HCT116 (cell line): ENCODE results near the gene ANKRD49. TPM values are rescaled to one million over a fixed set of nuclear protein-coding genes. Genes with fewer than 3 reads are reported as not detected.

ENCODE experiments used
- ATAC-seq: fragments of 200-7000 bp; cut with Tn5 transposase; 2 replicates; pipeline ENCODE4 v1.9.1; 2020; ENCODE audit warnings: mild to moderate bottlenecking, moderate library complexity
- BruUV-seq: library from RNA; stranded (reverse); fragments of 400-500 nt; replicated peaks from 2 replicates; lab custom pipeline; 2021; lab: Mats Ljungman, UMichigan
- CTCF ChIA-PET: fragments of 300-600 bp; sonication (Branson Sonifier 250); formaldehyde crosslinking; loops from one replicate; lab custom pipeline; 2021; ENCODE audit warnings: antibody characterized with exemption; lab: Charles Lee
- POLR2A ChIA-PET: fragments of 300-600, 350-600 bp; sonication (Branson Sonifier 250); formaldehyde crosslinking; loops from one replicate; lab custom pipeline; 2021; ENCODE audit warnings: antibody characterized with exemption; lab: Charles Lee
- RAD21 ChIA-PET, 2 experiments: fragments of 300-600 bp; sonication (Branson Sonifier 250); formaldehyde crosslinking; loops; one replicate each; lab custom pipeline; 2023; ENCODE audit warnings: low total read pairs in 2 of 2; ENCODE audit not compliant: uncharacterized antibody in 2 of 2, unreplicated experiment in 2 of 2, low non-redundant PET in 1 of 2; lab: Charles Lee
- DNase-seq: peaks from one replicate; pipeline ENCODE4 v3.0.0-alpha.2; 2010; ENCODE audit warnings: low read depth, low spot score
- H2AFZ ChIP-seq: fragments of 200-600 bp; shearing (Covaris generic), sonication (generic); 2 replicates; pipeline ENCODE4 v1.6.1; 2017; ENCODE audit warnings: low read depth, mixed run types, mixed read lengths, antibody characterized with exemption, low read length; ENCODE audit not compliant: poor library complexity, severe bottlenecking
- H3K27ac ChIP-seq: 2 replicates; pipeline ENCODE4 v1.5.1; 2012; ENCODE audit warnings: low read depth, low read length
- H3K27me3 ChIP-seq: fragments of 200-600 bp; sonication (generic); 2 replicates; pipeline ENCODE4 v1.6.1; 2016; ENCODE audit warnings: mixed run types, low read length, mixed read lengths; ENCODE audit not compliant: insufficient read depth
- H3K36me3 ChIP-seq, 2 experiments: fragments of 200-500 bp in 1 of 2; fragments of 200-600 bp in 1 of 2; sonication (Bioruptor generic) in 1 of 2; sonication (generic) in 1 of 2; 2 replicates each; pipeline versions ENCODE4 v1.5.1 to v1.6.1; 2014 to 2016; ENCODE audit warnings: low read length in 2 of 2, inconsistent platforms in 1 of 2, mixed read lengths in 1 of 2, mixed run types in 1 of 2; ENCODE audit not compliant: insufficient read depth in 2 of 2, control insufficient read depth in 1 of 2
- H3K4me1 ChIP-seq, 2 experiments: fragments of 200-600 bp in 1 of 2; sonication (generic) in 1 of 2; 2 replicates each; pipeline versions ENCODE4 v1.5.1 to v1.6.1; 2012 to 2017; ENCODE audit warnings: low read length in 2 of 2, inconsistent platforms in 1 of 2, mild to moderate bottlenecking in 1 of 2, mixed read lengths in 1 of 2, mixed run types in 1 of 2, moderate library complexity in 1 of 2; ENCODE audit not compliant: insufficient read depth in 2 of 2, control insufficient read depth in 1 of 2
- H3K4me2 ChIP-seq: fragments of 200-600 bp; sonication (generic); 2 replicates; pipeline ENCODE4 v1.6.1; 2017; ENCODE audit warnings: mixed run types, low read length, mixed read lengths
- H3K4me3 ChIP-seq, 2 experiments: fragments of 200-600 bp in 1 of 2; sonication (generic) in 1 of 2; replicated peaks in 1 of 2; 2 replicates each; pipeline ENCODE4 v1.5.1; 2011 to 2016; ENCODE audit warnings: low read length in 2 of 2, control low read depth in 1 of 2, low read depth in 1 of 2, mild to moderate bottlenecking in 1 of 2, mixed read lengths in 1 of 2, mixed run types in 1 of 2
- H3K79me2 ChIP-seq: fragments of 200-600 bp; sonication (generic); 2 replicates; pipeline ENCODE4 v1.6.1; 2017; ENCODE audit warnings: mild to moderate bottlenecking, mixed run types, low read length, moderate library complexity, mixed read lengths; ENCODE audit not compliant: insufficient read depth
- H3K9ac ChIP-seq: fragments of 200-600 bp; sonication (generic); 2 replicates; pipeline ENCODE4 v1.6.1; 2016; ENCODE audit warnings: low read length, mixed read lengths
- H3K9me2 ChIP-seq: fragments of 200-600 bp; sonication (generic), shearing (Covaris generic); 2 replicates; pipeline ENCODE4 v1.6.1; 2017; ENCODE audit warnings: mixed run types, mild to moderate bottlenecking, moderate library complexity; ENCODE audit not compliant: insufficient read depth
- H3K9me3 ChIP-seq, 2 experiments: fragments of 200-500 bp in 1 of 2; fragments of 200-600 bp in 1 of 2; sonication (Bioruptor generic) in 1 of 2; sonication (generic) in 1 of 2; 2 replicates each; pipeline ENCODE4 v1.6.1; 2014 to 2017; ENCODE audit warnings: low read length in 2 of 2, mixed read lengths in 2 of 2, inconsistent platforms in 1 of 2, low read depth in 1 of 2, mild to moderate bottlenecking in 1 of 2, mixed run types in 1 of 2, moderate library complexity in 1 of 2; ENCODE audit not compliant: control insufficient read depth in 1 of 2, insufficient read depth in 1 of 2
- H4K20me1 ChIP-seq: fragments of 200-600 bp; sonication (generic), shearing (Covaris generic); 2 replicates; pipeline ENCODE4 v1.6.1; 2017; ENCODE audit warnings: mixed run types, mild to moderate bottlenecking, moderate library complexity; ENCODE audit not compliant: insufficient read depth
- ELF1 ChIP-seq: IDR thresholded peaks from 2 replicates; pipeline ENCODE4 v1.6.1; 2012; ENCODE audit warnings: low read depth, borderline replicate concordance
- FOSL1 ChIP-seq: IDR thresholded peaks from 2 replicates; pipeline ENCODE4 v1.6.1; 2012; ENCODE audit warnings: low read depth
- JUND ChIP-seq: IDR thresholded peaks from 2 replicates; pipeline ENCODE4 v1.6.1; 2012
- POLR2A ChIP-seq: IDR thresholded peaks from 2 replicates; pipeline ENCODE4 v1.7.0; 2011; ENCODE audit warnings: borderline replicate concordance; ENCODE audit not compliant: insufficient read depth, insufficient read length; ENCODE audit errors: extremely low read depth
- RAD21 ChIP-seq: IDR thresholded peaks from 2 replicates; pipeline ENCODE4 v1.6.1; 2012; ENCODE audit warnings: low read depth, mild to moderate bottlenecking
- SP1 ChIP-seq: IDR thresholded peaks from 2 replicates; pipeline ENCODE4 v1.6.1; 2012; ENCODE audit warnings: low read depth
- intact Hi-C: fragments of 100-400 bp; cut with micrococcal nuclease; formaldehyde crosslinking; loops from 2 replicates; pipeline ENCODE4 v1.10.0; 2022
- total RNA-seq: library from RNA; stranded (reverse); gene quantifications from one replicate; pipeline ENCODE4 v1.2.1, GENCODE V29; 2021; ENCODE audit not compliant: unreplicated experiment

ANKRD49 gene
- total RNA-seq, 1 experiment from 2014 or later: 8.2 TPM

DNA sequence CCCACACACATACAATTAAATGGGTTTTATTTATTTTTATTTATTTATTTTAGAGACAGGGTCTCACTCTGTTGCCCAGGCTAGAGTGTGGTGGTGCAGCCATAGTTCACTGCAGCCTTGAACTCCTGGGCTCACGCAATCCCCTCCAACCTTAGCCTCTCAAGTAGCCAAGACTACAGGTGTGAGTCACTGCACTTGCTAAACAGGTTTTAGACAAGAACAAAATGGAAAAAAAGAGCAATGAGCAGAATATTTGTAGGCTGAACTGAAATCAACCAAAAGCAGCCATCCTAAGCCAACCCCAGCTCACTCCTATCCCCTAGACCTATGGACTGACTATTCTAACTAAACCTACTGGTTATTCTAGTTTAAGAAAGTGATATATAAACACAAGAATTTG is 37.9 kb upstream of the ANKRD49 start (continued):
- peak; percentile 72 for TF ChIP-seq SP1
- TF ChIP-seq, all 23 proteins: peak for 4

DNA sequence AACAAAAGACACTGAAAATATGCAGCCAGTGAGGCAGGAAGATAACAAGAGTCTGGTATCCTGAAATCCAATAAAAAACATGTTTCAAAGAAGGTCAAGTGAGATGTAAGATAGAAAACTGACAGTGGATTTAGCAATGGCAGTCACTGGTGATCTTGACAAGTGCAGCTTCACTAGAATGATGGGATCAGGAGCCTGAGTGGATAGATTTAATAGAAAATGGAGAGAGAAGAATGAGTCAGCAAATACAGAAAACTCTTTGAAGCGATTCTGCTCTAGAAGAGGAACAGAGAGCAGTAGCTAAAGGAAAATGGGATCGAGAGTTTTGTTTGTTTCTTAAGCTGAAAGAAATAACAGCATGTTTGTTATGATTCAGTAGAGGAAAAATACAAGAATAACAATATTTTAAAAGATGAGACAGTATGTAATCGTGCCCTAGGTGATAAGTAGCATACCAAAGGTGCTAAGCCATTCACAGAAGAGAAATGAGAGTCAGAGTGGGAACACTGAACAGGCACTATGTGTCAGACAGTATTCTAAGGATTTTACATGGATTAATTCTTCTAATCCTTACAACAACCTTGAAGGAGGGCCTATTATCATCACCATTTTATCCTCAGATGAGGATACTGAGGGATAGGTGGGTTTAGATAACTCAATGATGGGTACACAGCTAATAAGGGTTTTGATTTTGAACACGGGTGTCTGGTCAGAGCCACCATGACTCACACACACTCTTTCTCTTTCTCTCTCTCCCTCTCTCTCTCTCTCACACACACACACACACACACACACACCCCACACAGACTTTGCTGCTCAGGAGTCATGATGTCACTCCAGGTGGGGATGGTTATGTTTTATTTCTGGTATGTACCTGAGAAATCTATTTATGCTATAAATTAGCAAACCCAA is 36.4 kb upstream of the ANKRD49 start:
- RAD21 ChIA-PET: no interaction called here
- Histone ChIP-seq H4K20me1 (no peaks in the 10 kb centered on the region), H3K9me2 (no peaks in the 10 kb centered on the region), H3K36me3 (0 out of 4 replicates have a peak, but pooled peaks cover 2 to 12% of the 10 kb centered on the region in 2 experiments), H3K4me2 (no peak overlapping the region), H3K4me1 (peaks cover 2 to 22% of the 10 kb centered on the region in 2 experiments; a peak in 2 of 4 replicates), H3K9me3 (no peaks in the 10 kb centered on the region), H3K27me3 (no peaks in the 10 kb centered on the region), H2AFZ (no peak overlapping the region), H3K79me2 (no peaks in the 10 kb centered on the region), H3K4me3 (no peak overlapping the region), H3K9ac (no peak overlapping the region), H3K27ac (no peak overlapping the region)
- BruUV-seq: no TSS peak
- ATAC-seq (no peak), DNase-seq (no peak)
- POLR2A ChIA-PET: no interaction called here
- intact Hi-C loops: no loop called here
- TF ChIP-seq SP1 (no peak), POLR2A (no peak), JUND (no peak), FOSL1 (peak; percentile 17; the same call in 1 of the 2 replicates), ELF1 (no peak)
- CTCF ChIA-PET: no interaction called here

DNA sequence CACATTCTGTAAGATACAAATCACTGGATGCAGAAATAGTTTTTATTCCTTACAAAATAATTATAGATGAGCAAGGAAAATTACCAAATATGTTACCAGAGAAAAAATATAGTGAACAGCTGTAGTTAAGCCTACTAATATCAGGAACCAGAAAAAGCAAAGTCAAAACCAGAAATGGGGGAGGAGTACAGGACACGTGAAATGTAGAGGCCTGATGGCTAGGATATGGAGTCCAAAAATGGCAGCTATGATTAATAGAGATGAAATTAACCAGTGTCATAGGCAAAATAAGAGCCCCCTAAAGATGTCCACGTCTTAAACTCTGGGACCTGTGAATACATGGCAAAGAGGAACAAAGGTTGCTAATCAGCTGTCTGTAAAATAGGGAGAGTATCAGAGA is 34.2 kb upstream of the ANKRD49 start:
- Histone ChIP-seq H2AFZ (no peak overlapping the region), H3K9me3 (no peaks in the 10 kb centered on the region), H3K36me3 (0 out of 4 replicates have a peak, but pooled peaks cover 2 to 4% of the 10 kb centered on the region in 2 experiments), H4K20me1 (no peaks in the 10 kb centered on the region), H3K4me2 (no peak overlapping the region), H3K27ac (no peak overlapping the region), H3K79me2 (no peaks in the 10 kb centered on the region), H3K4me3 (no peak overlapping the region), H3K4me1 (peaks cover 2 to 22% of the 10 kb centered on the region in 2 experiments; a peak in 2 of 4 replicates), H3K27me3 (no peaks in the 10 kb centered on the region), H3K9me2 (no peaks in the 10 kb centered on the region), H3K9ac (no peak overlapping the region)
- ChIA-PET RAD21 (no interaction called here), CTCF (no interaction called here), POLR2A (interaction anchor here (0.6 kb wide), 1 partner anchor 300 kb away, joined by 3 read pairs; no protein-coding TSS in a partner anchor)
- intact Hi-C loops: no loop called here
- no peak for TF ChIP-seq RAD21
- ATAC-seq: no peak
- no peak for DNase-seq
- no TSS peak for BruUV-seq
